ENCODE results near the gene EXT2.

Gene EXT2

GRCh38 chr11:44147751-44148150 lies 52.3 kb downstream of the EXT2 start:
- no peak for TF ChIP-seq ZFX (IDR thresholded peaks at IDR 0.05; ENCODE audit: borderline replicate concordance)
- no peak for TF ChIP-seq CTCF (IDR thresholded peaks at IDR 0.05)
- H3K27ac ChIP-seq: no peak overlapping the region

- no peak overlapping the region for H3K27ac ChIP-seq
- TF ChIP-seq CTCF (IDR thresholded peaks at IDR 0.05) (no peak), ZFX (IDR thresholded peaks at IDR 0.05; ENCODE audit: borderline replicate concordance) (no peak)
These were observed 54.2 kb downstream of the EXT2 start for GRCh38 chr11:44149651-44150050.

- TF ChIP-seq CTCF (IDR thresholded peaks at IDR 0.05): no peak
- no peak for TF ChIP-seq ZFX (IDR thresholded peaks at IDR 0.05; ENCODE audit: borderline replicate concordance)
- H3K27ac ChIP-seq: no peak overlapping the region
These were observed 54.9 kb downstream of the EXT2 start for GRCh38 chr11:44150401-44150800.

- TF ChIP-seq ZFX (IDR thresholded peaks at IDR 0.05; ENCODE audit: borderline replicate concordance) (no peak), CTCF (IDR thresholded peaks at IDR 0.05) (no peak)
- H3K27ac ChIP-seq: no peak overlapping the region
These were observed 61.5 kb downstream of the EXT2 start for GRCh38 chr11:44157019-44157418.

- no peak overlapping the region for H3K27ac ChIP-seq
- TF ChIP-seq ZFX (IDR thresholded peaks at IDR 0.05; ENCODE audit: borderline replicate concordance): no peak
- TF ChIP-seq CTCF (IDR thresholded peaks at IDR 0.05): no peak
These were observed 62.9 kb downstream of the EXT2 start for GRCh38 chr11:44158384-44158783.

GRCh38 chr11:44159848-44160721 lies 64.6 kb downstream of the EXT2 start:
- no peak for TF ChIP-seq ZFX (IDR thresholded peaks at IDR 0.05; ENCODE audit: borderline replicate concordance)
- no peak for TF ChIP-seq CTCF (IDR thresholded peaks at IDR 0.05)
- peak overlapping the region; percentile 43 for H3K27ac ChIP-seq

- H3K27ac ChIP-seq: no peak overlapping the region
- no peak for TF ChIP-seq CTCF (IDR thresholded peaks at IDR 0.05)
- TF ChIP-seq ZFX (IDR thresholded peaks at IDR 0.05; ENCODE audit: borderline replicate concordance): no peak
These were observed 66.5 kb downstream of the EXT2 start for GRCh38 chr11:44162004-44162403.

Measured in 22Rv1 (cell line).